GM23338 (cell line): ENCODE measurements around the gene SLC6A19. TPM values are rescaled to one million over a fixed set of nuclear protein-coding genes. Genes with fewer than 3 reads are reported as not detected.
A peak's percentile ranks its signal among the peaks of the same experiment; 100 is the strongest.

ENCODE experiments used
- ATAC-seq: fragments of 200-7000 bp; cut with Tn5 transposase; 3 replicates; pipeline ENCODE4 v1.9.1; 2020
- DNase-seq: peaks from one replicate; pipeline ENCODE4 v3.0.0-alpha.2; 2015; ENCODE audit warnings: low spot score
- H2AFZ ChIP-seq: fragments of 200-600 bp; sonication (generic); 2 replicates; pipeline ENCODE4 v1.8.0; 2016; ENCODE audit warnings: antibody characterized with exemption, mild to moderate bottlenecking, moderate library complexity
- H3F3A ChIP-seq: fragments of 200-600 bp; sonication (generic); replicated peaks from 2 replicates; pipeline ENCODE4 v1.8.0; 2017; ENCODE audit warnings: antibody characterized with exemption, mixed run types, low read depth
- H3K27ac ChIP-seq: fragments of 200-600 bp; sonication (generic); 2 replicates; pipeline ENCODE4 v1.6.1; 2016; ENCODE audit warnings: low read depth
- H3K27me3 ChIP-seq: fragments of 200-600 bp; sonication (generic); 2 replicates; pipeline ENCODE4 v1.8.0; 2016; ENCODE audit warnings: mild to moderate bottlenecking, mixed run types, moderate library complexity; ENCODE audit not compliant: insufficient read depth
- H3K36me3 ChIP-seq: fragments of 200-600 bp; sonication (generic); 2 replicates; pipeline ENCODE4 v1.8.0; 2016; ENCODE audit warnings: mild to moderate bottlenecking; ENCODE audit not compliant: insufficient read depth
- H3K4me1 ChIP-seq: fragments of 200-600 bp; sonication (generic); 2 replicates; pipeline ENCODE4 v1.8.0; 2016; ENCODE audit warnings: mild to moderate bottlenecking, moderate library complexity; ENCODE audit not compliant: insufficient read depth
- H3K4me2 ChIP-seq: fragments of 200-600 bp; sonication (generic); 2 replicates; pipeline ENCODE4 v1.7.1; 2017; ENCODE audit warnings: mixed run types
- H3K4me3 ChIP-seq: fragments of 200-600 bp; sonication (generic); 2 replicates; pipeline ENCODE4 v1.6.1; 2016; ENCODE audit warnings: mixed run types
- H3K79me2 ChIP-seq: fragments of 200-600 bp; sonication (generic); replicated peaks from 2 replicates; pipeline ENCODE4 v1.8.0; 2017; ENCODE audit warnings: mild to moderate bottlenecking; ENCODE audit not compliant: insufficient read depth
- H3K9me2 ChIP-seq: fragments of 200-600 bp; sonication (generic); 2 replicates; pipeline ENCODE4 v1.8.0; 2017; ENCODE audit not compliant: insufficient read depth
- H4K20me1 ChIP-seq: fragments of 200-600 bp; sonication (generic); replicated peaks from 2 replicates; pipeline ENCODE4 v1.8.0; 2017; ENCODE audit warnings: mild to moderate bottlenecking; ENCODE audit not compliant: insufficient read depth
- H3K27ac Mint-ChIP-seq: 2 replicates; pipeline ENCODE4 v1.8.0; 2020; ENCODE audit warnings: inconsistent platforms, mild to moderate bottlenecking, moderate library complexity, mixed read lengths
- H3K27me3 Mint-ChIP-seq: 3 replicates; pipeline ENCODE4 v1.8.0; 2022; ENCODE audit warnings: low read depth, mild to moderate bottlenecking, moderate library complexity, mixed read lengths, inconsistent platforms; ENCODE audit not compliant: insufficient read depth, poor library complexity
- H3K36me3 Mint-ChIP-seq: 3 replicates; pipeline ENCODE4 v1.8.0; 2021; ENCODE audit warnings: low read depth, mild to moderate bottlenecking, inconsistent platforms, moderate library complexity, mixed read lengths
- H3K4me1 Mint-ChIP-seq: 3 replicates; pipeline ENCODE4 v1.8.0; 2020; ENCODE audit warnings: mild to moderate bottlenecking, inconsistent platforms, mixed read lengths
- H3K4me3 Mint-ChIP-seq: 3 replicates; pipeline ENCODE4 v1.8.0; 2021; ENCODE audit warnings: moderate library complexity, mild to moderate bottlenecking, inconsistent platforms, mixed read lengths
- H3K9me3 Mint-ChIP-seq: 3 replicates; pipeline ENCODE4 v1.8.0; 2020; ENCODE audit warnings: moderate library complexity, mild to moderate bottlenecking, inconsistent platforms, mixed read lengths
- CREB1 ChIP-seq: fragments of 250-450 bp; sonication (Bioruptor Pico); IDR thresholded peaks from 2 replicates; pipeline ENCODE4 v1.5.0; 2020; ENCODE audit warnings: low read depth, mild to moderate bottlenecking, moderate library complexity
- CTCF ChIP-seq, 2 experiments: fragments of 200-600 bp in 1 of 2; sonication (generic) in 1 of 2; conservative IDR thresholded peaks; 2 replicates each; pipeline versions ENCODE4 v1.5.1 to v1.6.1; 2016 to 2017; ENCODE audit warnings: antibody characterized with exemption in 2 of 2, low read depth in 2 of 2, mild to moderate bottlenecking in 2 of 2, moderate library complexity in 1 of 2
- ETS1 ChIP-seq: IDR thresholded peaks from 2 replicates; pipeline ENCODE4 v1.6.1; 2016; ENCODE audit warnings: antibody characterized with exemption
- EZH2 ChIP-seq: fragments of 200-600 bp; sonication (generic); IDR thresholded peaks from one replicate; pipeline ENCODE4 v1.8.0; 2017; ENCODE audit warnings: antibody characterized with exemption, mild to moderate bottlenecking, low read depth; ENCODE audit not compliant: unreplicated experiment
- EZH2phosphoT487 ChIP-seq: fragments of 200-600 bp; sonication (generic); IDR thresholded peaks from one replicate; pipeline ENCODE4 v1.8.1; 2018; ENCODE audit warnings: antibody characterized with exemption; ENCODE audit not compliant: unreplicated experiment
- JUNB ChIP-seq: IDR thresholded peaks from one replicate; pipeline ENCODE4 v1.6.1; 2016; ENCODE audit warnings: antibody characterized with exemption; ENCODE audit not compliant: unreplicated experiment
- NANOG ChIP-seq: IDR thresholded peaks from 2 replicates; pipeline ENCODE4 v1.6.1; 2016; ENCODE audit warnings: antibody characterized with exemption, borderline replicate concordance
- POLR2AphosphoS5 ChIP-seq: IDR thresholded peaks from 2 replicates; pipeline ENCODE4 v1.6.1; 2016; ENCODE audit warnings: antibody characterized with exemption, low read depth
- REST ChIP-seq: IDR thresholded peaks from one replicate; pipeline ENCODE4 v1.6.1; 2018; ENCODE audit warnings: antibody characterized with exemption; ENCODE audit not compliant: unreplicated experiment
- STAT1 ChIP-seq: IDR thresholded peaks from one replicate; pipeline ENCODE4 v1.6.1; 2016; ENCODE audit warnings: antibody characterized with exemption; ENCODE audit not compliant: unreplicated experiment
- ZNF114 ChIP-seq: fragments of 250-450 bp; sonication (Bioruptor Pico); IDR thresholded peaks from 2 replicates; pipeline ENCODE4 v1.5.0; 2020; ENCODE audit warnings: mild to moderate bottlenecking, moderate library complexity
- ZNF331 ChIP-seq: fragments of 250-450 bp; sonication (Bioruptor Pico); IDR thresholded peaks from 2 replicates; pipeline ENCODE4 v1.5.0; 2020; ENCODE audit warnings: low read depth, mild to moderate bottlenecking, moderate library complexity
- ZNF462 ChIP-seq: fragments of 250-450 bp; sonication (Bioruptor Pico); IDR thresholded peaks from 2 replicates; pipeline ENCODE4 v1.5.0; 2020; ENCODE audit warnings: mild to moderate bottlenecking, moderate library complexity
- polyA plus RNA-seq: library from polyadenylated mRNA; unstranded; fragments of >200 nt; fragmentation: Nextera tagmentation; extraction: Ambion mirVana; gene quantifications from 2 replicates; pipeline ENCODE4 v1.2.1, GENCODE V29; 2016
- total RNA-seq: library from RNA; depleted of rRNA; stranded (reverse); fragments of >200 nt; shearing (Covaris generic); gene quantifications from 2 replicates; pipeline ENCODE4 v1.2.3, GENCODE V29; 2014

The SLC6A19 gene
- total and polyA plus RNA-seq, 2 experiments from 2014 or later: not detected

DNA sequence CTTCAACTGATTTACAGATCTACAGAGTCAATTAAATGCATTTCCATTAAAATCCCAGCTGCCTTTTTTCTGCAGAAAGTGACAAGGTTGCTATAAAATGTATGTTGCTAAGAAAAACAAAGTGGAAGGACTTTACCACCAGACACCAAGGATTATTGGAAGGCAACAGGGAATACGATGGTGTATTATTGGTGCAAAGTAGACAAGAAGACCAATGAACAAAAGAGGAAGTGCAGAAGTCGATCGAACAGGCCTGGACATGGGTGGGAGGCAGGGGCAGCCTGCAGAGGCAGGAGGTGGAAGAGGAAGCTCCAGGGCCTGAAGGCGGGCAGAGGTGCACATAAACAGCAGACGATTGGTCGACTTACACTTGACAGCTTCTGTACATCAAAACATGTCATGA is 10.6 kb upstream of the SLC6A19 start:
- Histone ChIP-seq H3K4me1 (no peaks in the 10 kb centered on the region), H3K36me3 (no peaks in the 10 kb centered on the region), H3K9me2 (no peaks in the 10 kb centered on the region), H3F3A (no peaks in the 10 kb centered on the region), H2AFZ (no peak overlapping the region), H3K79me2 (no peaks in the 10 kb centered on the region), H3K27ac (no peak overlapping the region), H4K20me1 (no peaks in the 10 kb centered on the region), H3K4me2 (no peak overlapping the region), H3K4me3 (no peak overlapping the region), H3K27me3 (no peaks in the 10 kb centered on the region)
- Mint-ChIP-seq H3K27me3 (peaks cover 11% of the 10 kb centered on the region), H3K9me3 (no peaks in the 10 kb centered on the region), H3K36me3 (no peaks in the 10 kb centered on the region), H3K4me1 (no peaks in the 10 kb centered on the region), H3K4me3 (no peak overlapping the region), H3K27ac (no peak overlapping the region)
- ATAC-seq (peak; percentile 54), DNase-seq (no peak)
- TF ChIP-seq REST: no peak
- TF ChIP-seq ETS1: no peak
- no peak for TF ChIP-seq ZNF331 (CRISPR knock-in tag)
- no peak for TF ChIP-seq JUNB
- no peak for TF ChIP-seq ZNF114 (CRISPR knock-in tag)
- TF ChIP-seq POLR2AphosphoS5: no peak
- no peak for TF ChIP-seq CTCF (conservative IDR thresholded peaks at IDR 0.05; ENCODE audit: low read depth in 2 of 2)
- no peak for TF ChIP-seq EZH2
- TF ChIP-seq STAT1: no peak
- no peak for TF ChIP-seq CREB1 (CRISPR knock-in tag)
- no peak for TF ChIP-seq NANOG
- no peak for TF ChIP-seq ZNF462 (CRISPR knock-in tag)
- TF ChIP-seq EZH2phosphoT487: no peak
